Ramos (cell line): ENCODE measurements around the gene SGTA.

ENCODE experiments used
- in situ Hi-C: fragments of 300-500 bp; cut with MboI; formaldehyde crosslinking; loops from one replicate; pipeline ENCODE4 v1.14.3; 2022; ENCODE audit warnings: low sequenced_read_pairs; ENCODE audit not compliant: unreplicated experiment

The SGTA gene

DNA sequence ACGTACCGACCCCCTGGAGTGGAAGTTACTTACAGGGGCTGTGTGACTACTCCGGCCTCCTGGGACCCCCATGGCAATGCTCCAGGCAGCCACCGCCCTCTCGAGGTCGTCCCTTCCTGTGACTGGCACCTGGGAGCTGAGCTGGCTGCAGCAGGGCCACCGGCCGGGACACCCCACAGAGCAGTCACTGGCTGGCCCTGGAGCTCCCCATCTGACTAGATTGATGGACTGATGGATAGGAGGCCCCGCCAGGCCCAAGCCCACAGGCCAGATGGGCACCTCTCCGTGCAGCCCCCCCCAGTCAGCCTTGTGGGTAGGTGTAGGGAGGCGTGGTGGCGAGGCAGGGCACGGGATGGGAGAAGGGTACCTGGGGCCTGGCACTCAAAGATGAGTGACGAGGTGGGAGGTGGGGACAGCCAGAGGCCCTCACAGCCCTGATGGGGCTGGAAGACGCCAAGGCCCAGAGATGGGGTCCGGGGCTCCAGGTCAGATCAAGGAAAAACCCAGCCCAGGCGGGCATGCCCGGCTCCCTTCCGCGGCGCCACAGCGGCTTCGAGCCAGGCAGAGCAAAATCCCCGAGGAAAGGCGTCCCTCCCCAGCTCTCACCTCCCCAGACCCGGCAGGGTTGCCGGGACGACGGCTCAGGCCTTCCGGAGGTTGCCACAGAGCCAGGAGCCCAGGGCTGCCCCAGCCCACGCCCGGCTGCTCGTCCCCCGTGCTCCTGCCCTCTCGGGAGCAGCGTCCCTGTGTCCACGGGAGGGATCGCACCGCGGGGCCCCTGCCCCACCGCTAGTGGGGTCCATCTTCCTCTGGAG is 51.7 kb downstream of the SGTA start:
- in situ Hi-C loops, result no loop called here

DNA sequence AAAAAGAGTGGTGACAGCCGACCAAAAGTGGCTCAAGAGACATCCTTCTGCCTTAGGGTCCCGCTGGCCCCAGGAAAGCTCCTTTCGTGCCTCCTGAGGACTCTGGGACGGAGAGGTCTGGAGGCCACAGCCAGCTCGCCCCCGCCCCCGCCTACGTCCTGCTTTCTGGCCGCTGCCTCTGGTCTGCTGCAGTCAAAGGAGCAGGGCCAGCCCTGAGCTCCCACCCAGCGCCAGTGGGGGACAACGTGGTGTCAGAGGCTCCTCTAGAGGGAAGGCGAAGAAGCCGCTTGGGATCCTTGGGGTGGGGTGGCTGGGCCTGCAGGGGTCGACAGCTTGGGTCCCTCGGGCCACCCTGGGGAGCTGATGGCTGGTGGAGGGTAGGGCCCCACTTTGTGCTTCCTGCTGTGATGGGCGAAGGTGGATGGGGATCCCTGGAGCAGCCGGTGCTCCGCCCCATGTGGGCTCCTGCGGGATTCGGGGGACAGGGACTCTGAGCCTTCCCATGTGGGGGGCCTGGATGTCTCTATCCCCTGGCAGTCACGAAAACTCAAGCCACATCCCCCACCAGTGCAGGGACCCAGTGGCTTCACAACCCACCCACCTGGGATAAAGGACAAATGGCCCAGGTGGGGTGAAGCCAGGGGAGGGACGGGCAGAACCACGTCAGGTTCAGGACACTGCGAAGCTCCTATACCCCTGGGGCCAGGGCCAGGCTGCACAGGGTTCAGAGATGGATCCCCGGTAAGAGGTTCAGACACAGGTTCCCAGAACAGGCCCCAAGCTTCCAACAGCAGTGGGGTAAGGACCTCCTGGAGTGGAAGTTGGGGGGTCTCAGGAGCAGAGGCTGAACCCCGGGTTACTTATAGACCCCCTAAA is 52.9 kb downstream of the SGTA start:
- in situ Hi-C loops, result no loop called here

DNA sequence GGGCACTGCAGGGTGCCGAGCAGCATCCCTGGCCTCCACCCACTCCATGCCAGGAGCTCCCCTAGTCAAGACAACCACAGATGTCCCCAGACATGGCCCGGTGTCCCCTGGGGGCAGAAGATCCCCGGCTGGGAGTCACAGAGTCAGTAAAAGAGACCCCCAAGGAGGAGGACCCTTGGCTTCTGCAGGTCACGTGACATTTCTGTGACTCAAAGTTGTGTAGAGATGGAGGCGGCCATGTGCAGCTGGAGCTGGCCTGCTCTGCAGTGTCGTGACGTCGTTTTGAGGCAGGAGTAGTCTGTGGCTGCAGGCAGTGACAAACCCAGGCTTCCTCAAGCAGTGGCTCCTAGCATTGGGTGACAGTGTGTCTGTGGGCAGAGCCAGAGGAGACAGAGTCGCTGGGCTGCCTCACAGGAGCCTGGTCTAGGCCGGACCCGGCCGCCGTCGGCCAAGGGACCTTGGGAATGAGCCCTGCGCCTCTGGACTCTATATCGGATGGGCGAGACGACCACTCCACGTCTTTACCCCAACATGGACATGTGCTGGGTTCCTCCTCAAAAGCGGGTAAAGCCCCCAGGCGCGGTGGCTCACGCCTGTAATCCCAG is 54.2 kb downstream of the SGTA start:
- in situ Hi-C loops, result no loop called here

DNA sequence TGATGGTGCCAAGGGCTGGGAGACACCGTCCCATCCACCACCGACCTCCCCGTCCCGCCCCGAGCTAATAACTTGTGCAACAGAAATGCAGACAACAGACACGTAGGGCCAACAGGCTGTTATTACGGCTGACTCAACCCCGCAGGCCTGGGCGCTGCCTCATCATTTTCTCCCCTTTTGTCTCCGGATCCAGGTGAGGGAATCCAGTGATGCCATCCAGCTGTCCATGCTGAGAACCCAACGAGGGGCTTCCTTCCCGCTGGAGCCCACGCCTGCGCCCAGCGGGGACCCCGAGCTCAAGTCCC is 55.5 kb downstream of the SGTA start:
- in situ Hi-C loops, result no loop called here

DNA sequence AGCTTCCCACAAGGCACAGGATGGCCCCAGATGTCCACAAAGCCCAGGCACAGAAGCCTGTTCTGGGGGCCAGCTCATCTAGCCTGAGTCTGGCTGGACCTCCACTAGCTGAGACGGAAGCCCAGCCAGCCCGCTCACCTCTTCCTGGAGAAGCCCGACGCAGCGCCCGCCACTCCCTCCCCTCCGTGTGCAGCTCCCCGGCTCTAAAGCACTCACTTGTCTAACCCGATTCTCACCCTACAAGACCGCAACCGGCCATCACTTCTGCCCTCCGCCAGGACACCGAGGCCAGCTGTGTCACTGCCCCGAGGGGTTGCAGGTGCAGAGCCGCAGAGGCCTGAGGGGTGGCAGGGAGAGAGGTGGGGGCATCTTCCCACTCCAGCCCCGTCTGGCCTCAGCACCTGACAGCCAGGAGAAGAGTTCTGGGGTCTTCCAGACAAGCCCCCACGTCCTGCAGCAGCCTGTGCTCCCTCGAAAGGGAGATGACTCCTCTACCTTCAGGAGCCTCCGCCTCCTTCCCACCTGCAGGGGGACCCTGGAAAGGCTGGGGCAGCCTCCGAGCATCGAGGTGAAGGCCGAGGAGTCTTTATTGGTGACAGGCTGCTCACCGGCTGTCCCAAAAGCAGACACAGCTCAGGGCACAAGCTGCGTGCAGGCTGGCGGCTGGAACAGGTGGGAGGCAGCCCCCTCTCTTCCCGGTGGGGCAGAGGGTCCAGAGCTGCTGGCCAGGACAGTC is 56.0 kb downstream of the SGTA start:
- in situ Hi-C loops, result no loop called here

DNA sequence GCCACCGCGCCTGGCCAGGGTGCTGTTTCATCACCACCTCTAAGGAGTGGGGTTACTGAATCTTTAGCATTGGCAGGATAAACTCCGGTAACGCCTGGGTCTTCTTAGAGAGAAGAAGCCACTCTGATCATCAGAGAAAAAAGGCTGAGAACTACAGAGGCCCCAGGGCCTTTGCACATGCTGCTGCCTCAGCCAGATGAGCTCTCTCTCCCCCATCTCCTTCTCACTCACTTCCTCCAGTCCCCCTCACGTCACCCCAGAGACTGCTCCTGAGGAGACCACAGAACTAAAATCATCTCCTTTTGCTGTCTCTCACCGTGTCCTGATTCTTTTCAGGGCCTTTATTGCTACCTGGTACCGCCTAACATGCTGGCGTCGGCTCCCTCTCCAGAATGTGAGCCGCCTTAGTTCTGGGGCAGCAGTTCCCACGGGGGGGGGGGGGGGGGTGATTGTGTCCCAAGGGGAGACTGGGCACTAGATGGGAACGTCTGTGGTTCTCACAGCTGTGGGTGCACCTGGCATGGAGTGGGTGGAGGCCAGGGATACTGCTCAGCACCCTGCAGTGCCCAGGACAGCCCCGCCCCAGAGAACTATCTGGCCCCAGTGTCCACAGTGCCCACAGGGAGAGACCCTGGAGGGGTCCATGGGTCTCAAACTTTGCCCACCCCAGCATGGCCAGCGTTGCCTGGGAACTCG is 56.8 kb downstream of the SGTA start:
- in situ Hi-C loops, result no loop called here

DNA sequence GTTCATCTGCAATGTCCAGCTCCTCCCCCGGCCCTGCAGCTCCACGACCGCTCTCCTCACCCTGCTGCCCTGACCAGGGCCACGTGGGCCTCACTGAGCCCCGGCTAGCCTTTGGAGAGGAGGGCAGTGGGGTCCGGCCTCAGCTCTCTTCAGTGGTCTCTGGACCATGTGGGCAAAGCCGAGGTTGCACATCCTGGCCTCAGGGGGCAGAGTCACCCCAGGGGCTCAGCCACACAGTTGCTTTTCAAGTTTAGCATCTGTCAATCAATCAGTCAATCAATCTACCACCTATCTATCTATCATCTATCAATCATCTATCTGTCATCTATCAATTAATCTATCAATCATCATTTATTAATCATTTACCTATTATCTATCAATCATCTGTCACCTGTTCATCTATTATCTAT is 58.9 kb downstream of the SGTA start:
- in situ Hi-C loops, result no loop called here

DNA sequence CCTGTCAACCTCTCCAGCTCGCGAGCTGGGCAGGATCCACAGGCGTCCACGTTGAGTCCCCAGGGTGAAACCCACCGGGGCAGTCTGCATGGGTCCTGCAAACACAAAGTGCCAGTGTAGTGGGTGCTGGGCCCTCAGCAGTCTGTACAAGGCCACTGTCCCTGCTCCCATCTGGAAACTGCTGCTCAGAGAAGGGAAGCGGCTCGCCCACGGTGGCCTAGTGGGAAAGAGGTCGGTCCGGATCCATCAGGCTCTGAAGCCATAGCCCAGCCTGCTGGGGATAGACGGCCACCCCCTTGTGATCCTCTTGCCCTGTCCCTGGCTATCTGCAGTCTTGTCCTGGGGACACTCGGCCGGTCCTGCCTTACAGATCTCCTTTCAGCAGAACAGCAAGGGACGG is 59.3 kb downstream of the SGTA start:
- in situ Hi-C loops, result no loop called here

DNA sequence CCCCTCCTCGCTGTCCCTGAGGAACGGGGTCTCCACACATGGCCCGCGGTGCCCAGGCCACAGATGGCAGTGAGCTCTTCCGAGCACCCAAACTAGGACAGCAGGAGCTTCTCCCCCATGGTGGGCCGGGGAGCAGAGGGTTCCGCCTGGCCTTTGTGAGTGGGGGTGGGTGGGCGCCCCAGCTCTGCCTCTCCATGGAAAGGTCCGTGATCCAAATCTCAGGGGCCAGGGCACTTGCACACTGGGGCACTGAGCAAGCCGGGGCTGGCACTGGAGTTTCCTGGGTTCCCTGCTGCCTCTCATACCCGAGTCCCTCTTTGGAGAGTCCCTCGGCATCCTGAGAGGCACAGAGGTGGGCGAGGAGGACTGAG is 59.7 kb downstream of the SGTA start:
- in situ Hi-C loops, result no loop called here

DNA sequence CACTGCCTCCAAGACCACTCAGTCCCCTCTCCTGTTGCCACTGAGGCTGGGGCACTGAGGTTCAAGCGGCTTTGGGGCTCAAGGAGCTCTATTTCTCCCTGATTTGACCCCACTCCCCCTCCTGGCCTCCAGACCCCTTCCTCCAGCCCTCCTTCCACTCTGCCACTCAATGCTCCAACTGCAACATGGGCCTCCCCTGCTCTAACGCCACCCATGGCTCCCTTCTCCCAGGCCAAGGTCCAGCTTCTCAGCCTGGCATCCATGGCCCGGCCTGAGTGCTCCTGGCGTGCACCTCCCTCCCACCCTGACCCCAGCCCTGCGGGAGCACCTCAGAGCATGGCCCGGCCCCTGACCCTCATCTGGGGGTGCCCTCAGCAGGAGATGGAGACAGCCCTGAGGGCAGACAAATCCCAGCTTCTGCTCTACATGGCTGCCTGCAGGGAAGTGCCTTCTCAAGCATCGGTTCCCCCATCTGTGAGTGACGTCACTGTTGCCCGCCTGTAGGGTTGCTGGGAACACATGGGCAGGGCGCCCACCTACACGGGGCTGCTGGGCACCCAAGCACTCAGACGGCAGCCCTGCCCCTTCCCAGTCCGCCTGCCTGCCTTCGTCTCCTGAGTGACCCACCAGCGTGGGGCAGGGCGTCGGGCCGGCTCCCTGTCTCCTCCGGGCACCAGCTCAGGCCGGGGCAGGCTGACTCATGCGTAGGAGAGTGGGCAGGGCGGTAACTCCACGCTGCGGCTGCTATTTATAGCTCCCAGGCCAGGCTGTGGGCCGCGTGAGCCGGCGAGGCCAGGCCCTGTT is 60.3 kb downstream of the SGTA start:
- in situ Hi-C loops, result no loop called here

DNA sequence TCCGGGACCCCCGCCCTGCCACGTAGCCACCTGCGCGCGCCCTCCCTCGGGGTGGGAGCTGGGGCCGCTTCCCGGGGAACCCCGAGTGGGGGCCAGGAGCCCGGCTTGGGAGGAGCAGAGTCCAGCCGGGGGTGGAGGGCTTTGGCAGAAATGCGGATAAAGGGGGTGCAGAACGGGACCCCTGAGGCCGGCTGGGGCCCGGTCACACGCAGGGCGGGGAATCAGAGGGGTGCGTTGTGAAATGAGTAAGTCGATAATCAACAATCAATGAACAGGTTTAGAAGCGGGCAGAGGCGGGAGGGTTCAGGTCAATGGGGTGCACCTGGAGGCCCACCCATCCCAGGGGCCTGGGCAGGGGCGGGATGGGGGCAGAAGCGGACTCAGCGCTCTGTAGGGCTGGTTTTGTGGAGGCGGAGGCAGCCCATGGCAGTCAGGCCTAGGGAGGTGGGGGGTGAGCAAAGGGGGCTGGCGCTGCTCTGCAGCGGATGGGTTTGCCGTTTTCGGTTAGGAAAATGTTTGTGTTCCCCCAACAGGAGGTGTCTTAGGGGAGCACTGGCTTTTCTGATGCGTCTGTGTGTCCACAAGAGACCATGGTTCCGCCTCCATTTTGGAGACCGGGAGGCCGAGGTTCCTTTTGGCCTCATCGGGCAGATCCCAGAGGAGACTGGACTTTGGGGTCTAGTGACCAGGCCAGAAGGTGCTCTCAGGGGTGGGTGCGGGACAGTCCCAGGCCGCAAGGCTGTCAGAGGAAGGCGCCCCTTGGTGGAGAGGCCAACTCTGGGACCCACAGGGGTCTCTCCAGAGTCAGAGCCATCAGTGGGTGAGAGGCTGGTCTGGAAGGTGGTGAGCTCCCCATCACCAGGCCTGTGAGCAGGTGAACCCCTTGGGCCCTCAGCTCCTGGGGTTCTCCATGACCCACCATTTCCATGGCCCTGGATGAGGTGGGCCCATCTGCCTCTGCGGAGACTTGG is 61.2 kb downstream of the SGTA start:
- in situ Hi-C loops, result no loop called here

DNA sequence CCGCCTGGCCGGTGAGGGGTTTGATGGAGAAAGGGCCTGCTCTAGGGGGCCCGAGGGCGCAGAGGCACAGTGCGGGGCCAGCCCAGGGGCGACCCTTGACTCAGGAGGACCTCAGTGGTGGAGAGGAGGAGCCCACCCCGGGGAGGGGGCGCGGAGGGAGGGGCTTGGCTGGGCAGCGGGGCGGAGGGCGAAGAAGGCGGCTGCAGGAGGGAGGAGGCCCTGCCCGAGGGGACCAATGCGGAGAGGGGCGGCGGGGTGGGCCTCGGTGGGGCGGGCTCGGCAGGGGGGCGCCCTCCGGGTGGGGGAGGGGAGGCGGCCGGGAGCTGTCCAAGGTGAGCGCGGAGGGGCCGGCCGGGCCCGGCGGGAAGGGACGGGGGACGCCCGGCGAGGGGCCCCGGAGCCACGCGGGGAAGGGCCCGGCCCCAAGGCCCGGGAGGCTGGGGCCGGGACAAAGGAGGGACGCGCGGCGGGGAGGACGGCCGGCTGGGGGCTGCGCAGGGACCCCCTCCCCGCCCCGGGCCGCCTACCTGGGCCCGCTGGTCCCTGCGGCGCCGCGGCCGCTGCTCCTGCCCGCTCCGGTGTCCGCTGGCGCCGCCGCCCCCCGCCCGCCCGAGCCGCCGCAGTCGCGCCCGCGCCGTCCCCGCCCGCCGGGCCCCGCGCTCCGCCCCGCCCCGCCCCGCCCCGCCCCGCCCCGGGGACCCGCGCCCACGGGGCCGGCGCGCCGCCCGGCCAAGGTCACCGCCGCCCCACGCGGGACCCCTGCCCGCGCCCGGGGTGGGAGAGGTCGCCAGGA is 62.1 kb downstream of the SGTA start, which contains the start of gene DIRAS1:
Gene DIRAS1, minus strand, starts transcription at position 596 of the 793 bp plus-strand sequence. CDS start 3,566 bp downstream, outside the sequence.
- in situ Hi-C loops, result no loop called here

DNA sequence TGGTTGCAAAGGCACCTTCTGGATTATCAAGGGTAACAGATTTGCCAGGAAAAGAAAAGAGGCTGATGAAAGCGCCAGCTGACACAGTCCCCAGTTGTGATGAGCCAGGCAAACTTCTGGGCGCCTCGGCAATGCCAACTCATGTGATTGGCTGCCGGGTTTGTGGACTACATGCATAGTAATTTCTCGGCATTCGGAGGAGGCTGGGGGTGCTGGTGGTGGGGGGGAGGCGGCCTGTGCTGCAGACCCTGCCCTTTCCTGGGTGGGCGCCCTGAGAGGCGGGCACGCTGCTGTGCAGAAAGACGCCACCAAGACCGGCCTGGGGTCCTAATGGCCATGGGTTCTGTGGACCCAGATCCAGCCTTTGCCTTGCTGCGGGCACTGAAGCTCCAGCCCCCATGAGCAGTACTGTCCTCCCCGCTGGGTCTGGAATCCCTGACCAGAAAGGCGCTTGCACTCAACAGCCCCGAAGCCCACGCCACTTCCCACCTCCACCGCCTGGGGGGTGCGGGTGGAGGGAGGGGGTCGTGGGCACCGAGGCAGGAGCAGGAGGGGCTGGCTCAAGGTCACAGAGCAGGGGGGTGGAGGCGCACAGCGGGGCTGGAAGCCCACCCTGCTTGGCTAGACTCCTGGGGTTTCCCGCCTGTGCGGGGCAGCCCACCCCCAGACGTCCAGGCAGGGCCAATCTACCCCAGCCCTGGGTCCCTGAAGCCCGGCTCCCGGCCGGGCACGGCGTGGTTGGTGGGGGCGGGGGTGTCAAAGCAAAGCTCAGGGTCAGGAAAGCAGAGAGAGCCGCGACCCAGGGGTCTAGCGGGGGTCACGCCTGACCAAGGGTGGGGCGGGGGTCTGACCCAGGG is 62.9 kb downstream of the SGTA start:
- in situ Hi-C loops, result no loop called here

DNA sequence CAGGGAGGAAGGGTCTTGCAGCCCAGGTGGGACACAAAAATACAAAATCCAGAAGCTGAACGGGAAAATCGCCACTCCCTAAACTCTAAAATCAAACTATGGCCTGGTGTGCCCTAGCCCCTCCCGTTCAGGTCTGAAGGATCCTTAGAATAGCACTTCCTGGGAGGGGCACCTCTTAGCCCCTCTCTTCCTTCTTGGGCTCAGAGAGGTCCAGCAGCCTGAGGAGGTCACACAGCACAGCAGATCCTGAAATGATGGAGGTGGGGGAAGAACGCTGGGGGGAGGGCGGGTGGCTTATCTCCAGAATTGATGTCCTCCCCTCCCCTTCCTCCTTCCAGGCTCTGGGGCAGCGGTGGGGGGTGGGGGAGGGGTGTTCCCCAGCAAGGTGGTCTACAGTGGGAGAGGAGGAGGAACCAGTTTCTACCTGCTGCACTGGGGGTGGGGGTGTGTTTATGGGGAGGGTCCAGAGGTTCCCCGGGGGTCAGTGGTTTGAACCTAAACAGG is 63.8 kb downstream of the SGTA start:
- in situ Hi-C loops, result no loop called here

DNA sequence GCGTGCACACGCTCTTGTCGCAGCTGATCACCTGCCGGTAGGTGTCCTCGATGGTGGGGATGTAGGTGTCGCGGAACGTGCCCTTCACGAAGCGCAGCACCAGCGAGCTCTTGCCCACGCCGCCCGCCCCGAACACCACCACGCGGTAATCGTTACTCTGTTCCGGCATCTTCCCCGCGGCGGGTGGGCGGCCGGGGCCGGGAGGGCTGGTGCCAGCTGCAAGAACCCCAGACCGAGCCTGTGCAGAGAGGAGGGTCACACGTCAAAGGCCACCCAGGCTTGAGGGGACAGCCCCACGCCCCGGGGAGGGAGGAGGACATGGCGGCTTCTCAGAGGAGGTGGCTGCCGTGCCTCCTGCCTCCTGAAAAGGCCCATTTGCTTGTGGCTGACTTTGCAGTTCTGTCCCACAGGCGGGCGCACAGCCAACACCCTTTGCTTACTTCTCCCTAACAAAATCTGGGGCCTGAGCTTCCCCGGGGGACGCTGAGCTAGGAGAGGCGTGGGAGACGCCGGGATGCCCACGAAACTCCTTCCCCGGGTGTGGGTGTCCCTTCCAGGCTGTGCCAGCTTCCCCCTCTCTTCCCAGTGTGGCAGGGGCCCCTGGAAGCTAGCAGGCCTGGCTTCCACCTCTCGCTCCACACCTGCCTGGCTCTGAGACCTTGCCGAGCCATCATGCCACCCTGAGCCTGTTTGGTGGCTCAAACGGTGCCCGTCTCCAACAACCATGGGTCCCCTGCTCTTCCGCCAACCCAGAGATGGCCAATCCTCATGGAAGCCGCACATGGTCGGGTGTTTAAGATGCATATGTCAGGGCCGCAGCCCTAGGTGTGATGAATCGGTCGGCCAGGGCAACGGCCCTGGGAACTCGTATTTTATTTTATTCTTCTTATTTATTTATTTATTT is 65.2 kb downstream of the SGTA start:
- in situ Hi-C loops, result no loop called here
